Liver (tissue), 3 donors: ENCODE measurements around the gene HYAL4.

Source experiments
- FOXA1 ChIP-seq: IDR thresholded peaks from 2 replicates; pipeline ENCODE4 v1.6.1; 2016; ENCODE audit warnings: antibody characterized with exemption
- JUND ChIP-seq, 2 donors: IDR thresholded peaks; 2 replicates each; pipeline ENCODE4 v1.6.1; 2016; ENCODE audit warnings: antibody characterized with exemption in 2 of 2
- NR2F2 ChIP-seq: IDR thresholded peaks from 2 replicates; pipeline ENCODE4 v1.6.1; 2016; ENCODE audit warnings: antibody characterized with exemption
- SP1 ChIP-seq: IDR thresholded peaks from 2 replicates; pipeline ENCODE4 v1.6.1; 2018; ENCODE audit warnings: antibody characterized with exemption, mild to moderate bottlenecking
- TF ChIP-seq, protein P1 (sequence below): fragments of 150-350 bp; IDR thresholded peaks from 2 replicates; pipeline ENCODE4 v1.5.1; 2017; ENCODE audit warnings: improper control_type of control experiment, low read depth, low read length; ENCODE audit not compliant: missing input control
- TF ChIP-seq, protein P2 (sequence below): IDR thresholded peaks from 2 replicates; pipeline ENCODE4 v1.6.1; 2016; ENCODE audit warnings: antibody characterized with exemption, mild to moderate bottlenecking
- donor health status: healthy.
- donor health status: healthy.

DNA sequence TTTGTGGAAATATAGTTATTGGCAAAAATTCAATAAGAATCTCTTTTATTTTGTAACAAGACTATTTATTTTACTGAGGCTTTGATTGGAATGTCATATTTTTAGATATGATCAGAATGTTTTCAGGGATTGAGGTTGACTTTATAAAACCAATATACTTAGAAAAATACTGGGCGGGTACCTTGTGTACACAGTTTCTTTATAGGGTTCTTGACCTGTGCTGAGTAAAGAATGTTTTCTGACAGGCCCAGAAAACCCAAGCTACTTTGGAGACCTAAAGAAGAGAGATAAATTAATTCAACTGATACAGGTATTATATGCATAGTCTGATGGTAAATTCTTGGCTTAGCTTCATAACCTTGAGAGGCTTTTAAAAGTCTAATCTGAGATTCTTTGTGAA lies 56.1 kb downstream of the HYAL4 start:
- TF ChIP-seq, protein P1, sequence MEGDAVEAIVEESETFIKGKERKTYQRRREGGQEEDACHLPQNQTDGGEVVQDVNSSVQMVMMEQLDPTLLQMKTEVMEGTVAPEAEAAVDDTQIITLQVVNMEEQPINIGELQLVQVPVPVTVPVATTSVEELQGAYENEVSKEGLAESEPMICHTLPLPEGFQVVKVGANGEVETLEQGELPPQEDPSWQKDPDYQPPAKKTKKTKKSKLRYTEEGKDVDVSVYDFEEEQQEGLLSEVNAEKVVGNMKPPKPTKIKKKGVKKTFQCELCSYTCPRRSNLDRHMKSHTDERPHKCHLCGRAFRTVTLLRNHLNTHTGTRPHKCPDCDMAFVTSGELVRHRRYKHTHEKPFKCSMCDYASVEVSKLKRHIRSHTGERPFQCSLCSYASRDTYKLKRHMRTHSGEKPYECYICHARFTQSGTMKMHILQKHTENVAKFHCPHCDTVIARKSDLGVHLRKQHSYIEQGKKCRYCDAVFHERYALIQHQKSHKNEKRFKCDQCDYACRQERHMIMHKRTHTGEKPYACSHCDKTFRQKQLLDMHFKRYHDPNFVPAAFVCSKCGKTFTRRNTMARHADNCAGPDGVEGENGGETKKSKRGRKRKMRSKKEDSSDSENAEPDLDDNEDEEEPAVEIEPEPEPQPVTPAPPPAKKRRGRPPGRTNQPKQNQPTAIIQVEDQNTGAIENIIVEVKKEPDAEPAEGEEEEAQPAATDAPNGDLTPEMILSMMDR, result no peak
- TF ChIP-seq NR2F2, result no peak
- no peak for TF ChIP-seq JUND (IDR thresholded peaks at IDR 0.05)
- no peak for TF ChIP-seq SP1
- TF ChIP-seq, protein P2, sequence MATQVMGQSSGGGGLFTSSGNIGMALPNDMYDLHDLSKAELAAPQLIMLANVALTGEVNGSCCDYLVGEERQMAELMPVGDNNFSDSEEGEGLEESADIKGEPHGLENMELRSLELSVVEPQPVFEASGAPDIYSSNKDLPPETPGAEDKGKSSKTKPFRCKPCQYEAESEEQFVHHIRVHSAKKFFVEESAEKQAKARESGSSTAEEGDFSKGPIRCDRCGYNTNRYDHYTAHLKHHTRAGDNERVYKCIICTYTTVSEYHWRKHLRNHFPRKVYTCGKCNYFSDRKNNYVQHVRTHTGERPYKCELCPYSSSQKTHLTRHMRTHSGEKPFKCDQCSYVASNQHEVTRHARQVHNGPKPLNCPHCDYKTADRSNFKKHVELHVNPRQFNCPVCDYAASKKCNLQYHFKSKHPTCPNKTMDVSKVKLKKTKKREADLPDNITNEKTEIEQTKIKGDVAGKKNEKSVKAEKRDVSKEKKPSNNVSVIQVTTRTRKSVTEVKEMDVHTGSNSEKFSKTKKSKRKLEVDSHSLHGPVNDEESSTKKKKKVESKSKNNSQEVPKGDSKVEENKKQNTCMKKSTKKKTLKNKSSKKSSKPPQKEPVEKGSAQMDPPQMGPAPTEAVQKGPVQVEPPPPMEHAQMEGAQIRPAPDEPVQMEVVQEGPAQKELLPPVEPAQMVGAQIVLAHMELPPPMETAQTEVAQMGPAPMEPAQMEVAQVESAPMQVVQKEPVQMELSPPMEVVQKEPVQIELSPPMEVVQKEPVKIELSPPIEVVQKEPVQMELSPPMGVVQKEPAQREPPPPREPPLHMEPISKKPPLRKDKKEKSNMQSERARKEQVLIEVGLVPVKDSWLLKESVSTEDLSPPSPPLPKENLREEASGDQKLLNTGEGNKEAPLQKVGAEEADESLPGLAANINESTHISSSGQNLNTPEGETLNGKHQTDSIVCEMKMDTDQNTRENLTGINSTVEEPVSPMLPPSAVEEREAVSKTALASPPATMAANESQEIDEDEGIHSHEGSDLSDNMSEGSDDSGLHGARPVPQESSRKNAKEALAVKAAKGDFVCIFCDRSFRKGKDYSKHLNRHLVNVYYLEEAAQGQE, result no peak
- TF ChIP-seq FOXA1, result no peak
